ENCODE measurements around the gene FUT1.
A peak's percentile ranks its signal among the peaks of the same experiment; 100 is the strongest.

The FUT1 gene

DNA sequence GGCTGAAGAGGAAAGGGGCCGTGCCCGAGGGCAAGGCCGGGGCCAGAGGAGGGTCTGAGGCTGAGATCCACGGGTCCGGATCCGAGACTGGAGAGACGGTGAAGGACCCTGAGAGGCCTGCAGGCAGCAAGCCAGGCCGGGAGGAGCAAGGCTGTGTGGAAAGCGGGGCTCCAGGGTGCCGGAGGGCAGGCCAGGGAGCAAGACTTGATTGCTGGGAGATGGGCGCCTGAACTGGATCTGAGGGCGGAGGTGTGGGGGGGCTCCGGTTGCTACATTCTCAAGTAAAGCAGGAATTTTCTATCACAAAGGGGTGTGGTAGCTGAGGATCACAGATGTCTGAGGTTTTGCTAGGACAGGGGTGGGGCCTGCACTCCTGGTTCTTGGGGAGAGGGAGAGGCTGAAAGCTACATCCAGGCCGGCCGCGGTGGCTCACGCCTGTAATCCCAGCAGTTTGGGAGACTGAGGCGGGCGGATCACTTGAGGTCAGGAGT lies 36.7 kb downstream of the FUT1 start:
- DNase-seq = peak; percentile 62

DNA sequence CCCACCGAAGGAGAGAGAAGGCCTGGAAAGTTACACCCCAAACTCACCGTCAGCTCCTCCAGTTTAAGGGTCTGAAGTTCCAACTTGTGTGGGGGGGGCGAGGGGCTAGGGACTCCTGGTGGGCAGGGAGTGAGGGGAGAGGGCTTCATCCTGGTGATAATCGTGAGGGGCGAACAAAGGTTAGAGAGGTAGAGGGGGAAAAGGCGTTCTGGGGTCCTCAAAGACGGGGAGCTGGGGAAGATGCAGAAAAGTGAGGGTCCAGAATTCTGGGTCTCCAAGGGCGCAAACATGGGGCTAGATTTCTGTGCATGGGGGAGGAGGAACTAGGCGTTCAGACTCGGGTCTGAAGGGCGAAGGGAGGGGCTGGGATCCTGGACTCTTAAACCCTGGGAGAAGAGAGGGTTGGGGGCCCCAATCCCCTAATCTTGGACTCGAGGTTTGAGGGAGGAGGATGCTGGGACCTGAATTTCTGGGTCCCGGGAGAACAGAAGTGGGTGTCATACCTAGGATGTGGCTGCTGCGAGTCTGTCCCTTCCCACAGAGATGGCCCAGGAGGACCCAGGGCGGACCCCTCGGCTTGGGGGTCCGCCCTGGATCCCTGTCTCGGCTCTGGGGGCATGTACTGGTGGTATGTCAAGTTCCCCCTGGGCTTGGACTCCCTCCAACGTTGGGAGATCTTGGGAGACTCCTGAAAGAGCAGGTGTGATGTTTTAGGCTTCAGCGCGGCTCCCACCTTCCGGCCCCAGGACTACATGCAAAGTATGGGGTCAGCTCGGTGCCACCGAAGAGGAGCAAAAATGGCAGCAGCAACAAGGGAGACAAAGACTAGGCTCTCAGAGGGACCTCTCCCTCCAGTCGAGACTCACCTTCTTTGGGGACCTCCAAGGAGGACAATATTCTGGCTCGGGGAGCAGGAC lies 37.4 kb downstream of the FUT1 start:
- no peak for DNase-seq

DNA sequence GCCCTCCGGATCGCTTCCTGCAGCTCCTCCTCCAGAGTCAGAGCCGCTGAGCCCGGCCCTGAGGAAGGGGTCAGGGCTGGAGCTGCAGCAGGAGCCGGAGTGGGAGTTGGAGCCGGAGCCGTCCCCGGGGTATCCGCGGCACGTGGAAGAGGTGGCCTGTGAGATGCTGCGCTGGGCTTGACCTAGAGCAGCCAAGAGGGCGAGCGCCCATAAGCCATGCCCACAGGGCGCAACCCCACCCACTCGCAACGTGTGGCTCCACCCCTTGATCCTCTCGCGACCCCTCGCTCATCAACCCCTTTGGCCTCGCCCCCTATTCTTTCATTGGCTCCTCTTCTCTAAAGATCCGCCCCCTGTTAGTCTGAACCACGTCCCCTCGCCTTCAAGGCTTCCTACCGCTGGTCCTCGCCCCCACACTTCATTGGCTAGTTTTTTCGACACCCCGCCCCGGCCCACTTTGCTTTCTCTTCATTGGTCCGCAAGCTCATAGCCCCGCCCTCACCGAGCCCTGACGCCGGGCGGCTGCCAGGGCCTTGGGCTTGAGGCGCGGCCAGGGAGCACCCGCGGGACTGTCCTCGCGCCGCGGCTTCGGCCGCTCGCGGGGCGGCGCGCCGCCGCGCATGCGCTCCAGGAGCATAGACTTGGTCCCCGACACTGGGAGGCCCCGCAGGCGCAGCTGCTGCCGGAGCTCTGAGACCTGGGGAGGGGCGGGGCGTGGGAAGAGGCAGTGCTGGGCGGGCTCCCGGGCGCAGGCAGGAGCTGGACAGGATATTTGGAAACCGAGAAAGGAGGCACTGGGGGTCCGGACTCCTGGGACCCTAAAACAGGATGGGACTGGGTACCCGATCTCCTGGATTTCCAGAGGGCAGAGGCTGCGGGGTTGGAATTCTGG lies 38.3 kb downstream of the FUT1 start:
- DNase-seq = peak; percentile 100

DNA sequence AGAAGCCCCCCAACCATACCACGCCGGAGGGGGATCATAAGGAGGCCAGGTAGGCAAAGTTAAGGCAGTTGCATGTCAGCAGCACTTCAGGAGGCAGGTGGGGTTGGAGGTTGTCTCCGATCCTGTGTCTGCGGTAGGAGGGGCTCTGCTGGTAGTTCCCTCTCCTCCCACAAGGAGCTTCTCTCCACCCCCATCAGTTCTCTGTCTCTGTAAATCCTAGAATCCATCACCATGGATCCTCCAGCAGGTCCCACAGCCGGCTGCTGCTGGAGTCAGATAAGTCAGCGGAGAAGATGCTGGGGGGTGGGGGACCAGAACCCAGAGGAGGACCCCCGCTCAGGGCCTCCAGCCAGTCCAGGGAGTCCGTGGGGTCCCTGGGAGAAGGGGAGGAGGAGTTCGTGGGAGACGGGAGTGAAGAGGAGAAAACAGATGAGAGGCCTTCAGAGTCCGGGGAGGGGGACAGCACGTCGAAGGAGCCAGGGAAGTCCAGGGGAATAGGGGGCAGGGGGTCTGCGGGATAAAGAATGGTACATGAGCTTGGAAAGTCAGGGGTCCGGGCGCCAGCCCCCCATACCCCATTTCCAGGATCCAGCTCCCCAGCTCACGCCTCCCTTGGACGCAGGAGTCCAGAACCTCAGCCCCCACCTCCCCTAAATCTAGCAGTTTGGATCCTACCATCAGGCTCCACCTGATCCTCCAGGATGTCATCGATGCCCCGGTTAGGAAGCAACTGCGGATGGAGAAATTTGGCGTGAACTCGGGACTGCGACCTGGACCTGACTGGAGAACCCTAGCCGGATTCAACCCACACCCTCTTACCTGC lies 39.2 kb downstream of the FUT1 start:
- DNase-seq = no peak

DNA sequence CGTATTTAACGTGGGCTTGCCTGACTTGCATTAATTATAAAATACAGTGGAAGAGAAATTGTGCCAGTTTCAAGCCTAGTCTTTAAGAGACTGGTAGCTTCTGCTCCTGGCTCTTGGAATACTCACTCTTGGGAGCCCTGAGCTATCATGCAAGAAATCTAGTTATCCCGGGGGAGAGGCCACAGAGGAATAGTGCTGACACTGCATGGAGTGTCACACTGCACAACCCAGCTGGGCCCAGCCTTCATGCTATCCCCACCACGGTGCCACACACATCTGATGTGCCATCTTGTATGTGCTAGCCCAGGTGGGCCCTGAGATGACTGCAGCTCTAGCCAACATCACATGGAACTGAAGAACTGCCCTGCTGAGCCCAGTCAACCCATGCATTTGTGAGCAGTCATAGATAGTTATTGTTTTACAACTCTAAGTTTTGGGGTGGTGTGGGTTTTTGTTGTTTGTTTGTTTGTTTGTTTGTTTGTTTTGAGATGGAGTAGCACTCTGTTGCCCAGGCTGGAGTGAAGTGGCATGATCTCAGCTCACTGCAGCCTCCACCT lies 41.3 kb downstream of the FUT1 start:
- DNase-seq = no peak

DNA sequence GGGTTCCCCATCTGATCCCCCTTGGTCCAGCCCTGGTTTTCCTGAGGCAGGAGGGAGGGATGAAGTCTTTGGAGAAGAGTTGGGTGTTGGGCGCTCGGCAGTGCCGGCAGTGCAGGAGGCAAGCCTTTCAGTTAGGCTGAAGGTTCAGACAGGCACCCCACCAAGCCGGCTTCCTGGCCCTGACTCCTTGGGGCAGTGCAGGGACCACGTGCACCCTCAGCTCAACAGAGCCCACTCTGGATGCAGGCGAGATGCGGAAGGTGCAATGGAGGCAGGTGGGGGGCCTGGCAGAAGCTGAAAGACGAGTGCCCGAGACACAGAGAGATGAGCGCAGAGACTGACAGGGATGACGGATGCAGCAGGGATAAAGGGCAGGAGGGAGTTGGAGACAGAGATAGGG lies 44.0 kb downstream of the FUT1 start:
- no peak for DNase-seq

DNA sequence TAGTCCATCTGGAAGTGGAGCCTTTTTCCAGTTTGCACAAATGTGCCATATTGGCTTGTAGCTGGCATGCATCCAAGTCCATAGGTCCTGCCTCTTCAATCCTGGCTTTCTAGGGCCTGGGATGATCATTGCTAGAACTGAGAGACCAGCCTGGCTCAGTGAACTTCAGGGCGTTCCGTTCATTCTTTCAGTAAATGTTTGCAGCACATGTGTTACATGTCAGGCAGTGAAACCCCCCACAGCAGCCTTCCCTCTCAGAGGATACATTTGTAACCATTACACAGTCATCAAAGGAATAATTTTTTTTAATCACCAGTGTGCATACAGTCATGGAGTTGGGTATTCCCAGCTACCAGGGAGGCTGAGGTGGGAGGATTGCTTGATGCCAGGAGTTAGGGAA lies 47.0 kb downstream of the FUT1 start:
- no peak for DNase-seq

DNA sequence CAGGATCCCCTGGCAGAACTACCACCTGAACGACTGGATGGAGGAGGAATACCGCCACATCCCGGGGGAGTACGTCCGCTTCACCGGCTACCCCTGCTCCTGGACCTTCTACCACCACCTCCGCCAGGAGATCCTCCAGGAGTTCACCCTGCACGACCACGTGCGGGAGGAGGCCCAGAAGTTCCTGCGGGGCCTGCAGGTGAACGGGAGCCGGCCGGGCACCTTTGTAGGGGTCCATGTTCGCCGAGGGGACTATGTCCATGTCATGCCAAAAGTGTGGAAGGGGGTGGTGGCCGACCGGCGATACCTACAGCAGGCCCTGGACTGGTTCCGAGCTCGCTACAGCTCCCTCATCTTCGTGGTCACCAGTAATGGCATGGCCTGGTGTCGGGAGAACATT lies 49.1 kb downstream of the FUT1 start:
- DNase-seq = no peak

DNA sequence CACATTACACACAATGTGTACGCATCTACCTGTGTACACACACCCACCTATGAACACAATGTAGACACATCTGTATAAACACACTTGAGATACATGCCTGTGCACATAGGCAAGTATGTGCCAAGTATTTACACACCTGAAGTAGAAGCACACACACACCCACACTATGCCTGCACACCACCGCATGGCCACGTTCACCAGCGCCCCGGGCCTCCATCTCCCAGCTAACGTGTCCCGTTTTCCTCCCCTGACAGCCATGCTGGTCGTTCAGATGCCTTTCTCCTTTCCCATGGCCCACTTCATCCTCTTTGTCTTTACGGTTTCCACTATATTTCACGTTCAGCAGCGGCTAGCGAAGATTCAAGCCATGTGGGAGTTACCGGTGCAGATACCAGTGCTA lies 49.7 kb downstream of the FUT1 start:
- DNase-seq = no peak

DNA sequence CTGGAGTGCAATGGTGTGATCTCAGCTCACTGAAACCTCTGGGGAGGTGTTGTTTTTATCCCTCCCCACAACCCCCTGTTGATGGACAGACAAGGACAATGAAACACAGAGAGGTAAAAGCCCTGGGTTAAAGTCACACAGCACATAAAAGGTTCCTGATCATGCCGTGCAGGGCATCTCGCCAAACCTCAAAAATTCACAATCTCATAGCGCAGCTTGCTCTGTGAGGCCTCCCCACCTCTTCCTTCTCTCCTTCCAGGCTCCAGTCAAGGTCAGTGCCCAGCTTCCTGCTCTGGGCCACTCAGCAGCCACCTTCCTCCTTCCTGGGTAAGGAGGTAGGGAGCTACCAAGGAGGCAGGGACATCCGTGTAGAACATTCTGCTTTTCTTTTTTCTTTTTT lies 54.4 kb downstream of the FUT1 start:
- no peak for DNase-seq
